Muscle layer of duodenum (tissue), 2 donors: ENCODE results near the gene ADM2.
"Not testable (repeated sequence)": the region's sequence is repeated elsewhere in the genome, so short reads cannot be mapped to it uniquely, and the experiment has no call there.

Experiments used
- H3K27ac ChIP-seq: one replicate; pipeline ENCODE4 v1.7.0; 2013; ENCODE audit warnings: mild to moderate bottlenecking, low read length
- H3K27me3 ChIP-seq: one replicate; pipeline ENCODE4 v1.7.0; 2013; ENCODE audit warnings: low read depth, mild to moderate bottlenecking, control low read depth, low read length
- H3K36me3 ChIP-seq, 2 donors: one replicate each; pipeline ENCODE4 v1.7.0; 2013; ENCODE audit warnings: low read length in 2 of 2, control low read depth in 1 of 2, mild to moderate bottlenecking in 1 of 2; ENCODE audit not compliant: insufficient read depth in 2 of 2, control insufficient read depth in 1 of 2
- H3K4me1 ChIP-seq, 2 donors: one replicate each; pipeline ENCODE4 v1.7.0; 2013; ENCODE audit warnings: low read length in 2 of 2, mild to moderate bottlenecking in 2 of 2, control low read depth in 1 of 2, moderate library complexity in 1 of 2; ENCODE audit not compliant: insufficient read depth in 2 of 2, control insufficient read depth in 1 of 2
- H3K4me3 ChIP-seq, 2 donors: one replicate each; pipeline ENCODE4 v1.7.0; 2013; ENCODE audit warnings: low read length in 2 of 2, low read depth in 1 of 2, mild to moderate bottlenecking in 1 of 2
- H3K9me3 ChIP-seq, 2 donors: one replicate each; pipeline ENCODE4 v1.7.0; 2013; ENCODE audit warnings: low read length in 2 of 2, control low read depth in 1 of 2, mild to moderate bottlenecking in 1 of 2; ENCODE audit not compliant: control insufficient read depth in 1 of 2
- donor health status: healthy.

The ADM2 gene

DNA sequence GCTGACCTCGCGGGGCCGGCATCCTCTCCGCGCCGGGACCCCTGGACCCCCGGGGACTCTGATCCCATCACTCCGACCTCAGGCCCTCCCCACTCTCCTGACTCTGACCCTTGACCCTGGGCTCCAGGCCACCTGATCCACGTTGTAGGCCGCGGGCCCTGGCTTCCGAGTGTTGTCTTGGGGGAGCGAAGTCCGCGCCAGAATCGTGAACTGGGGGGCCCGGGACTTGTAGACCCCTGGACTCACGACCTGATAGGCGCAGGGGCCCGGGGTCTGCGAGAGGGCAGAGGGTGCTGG, 49.2 kb downstream of the ADM2 start:
- peak overlapping the region; percentile 44 to 56 for H3K4me3 ChIP-seq
- H3K4me1 ChIP-seq, result peaks cover 4 to 48% of the 10 kb centered on the region in 2 donors
- H3K27me3 ChIP-seq, result no peaks in the 10 kb centered on the region
- H3K27ac ChIP-seq, result peak overlapping the region; percentile 98
- peaks cover 3% of the 10 kb centered on the region in 2 donors for H3K36me3 ChIP-seq
- no peaks in the 10 kb centered on the region for H3K9me3 ChIP-seq

DNA sequence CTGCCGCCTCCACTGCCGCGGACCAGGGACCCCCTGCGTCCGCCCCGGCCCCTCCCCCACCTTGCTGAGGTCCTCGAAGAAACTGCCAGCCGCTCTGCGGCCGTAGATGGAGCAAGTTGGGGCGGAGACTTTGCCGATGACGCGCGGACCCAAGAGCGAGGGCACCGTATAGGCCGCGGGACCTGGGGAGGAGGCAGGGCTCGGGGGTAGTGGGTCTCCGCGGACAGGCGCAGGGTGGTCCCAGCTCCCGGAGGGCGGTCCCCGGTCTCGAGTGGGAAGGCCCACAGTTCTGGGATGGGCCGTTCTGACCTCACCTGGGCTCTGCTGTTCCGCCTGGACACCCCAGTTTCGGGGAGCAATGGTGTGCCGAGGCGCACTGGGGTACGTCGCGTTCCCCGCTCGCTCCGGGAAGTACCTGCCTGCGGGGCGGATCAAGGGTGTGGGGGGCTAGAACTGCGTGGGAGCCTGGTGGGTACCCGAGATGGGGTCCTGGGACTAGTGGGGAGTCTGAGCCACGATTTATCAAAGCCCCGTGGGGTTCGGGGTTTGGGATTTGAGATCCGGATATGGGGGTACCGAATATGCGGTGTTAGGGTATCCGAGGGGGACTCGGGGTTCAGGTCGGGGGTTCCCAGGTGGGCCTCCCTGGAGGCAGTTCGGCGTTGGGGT, 49.7 kb downstream of the ADM2 start:
- Histone ChIP-seq H3K36me3 (peaks cover 3% of the 10 kb centered on the region in 2 donors), H3K9me3 (no peaks in the 10 kb centered on the region), H3K27me3 (no peaks in the 10 kb centered on the region), H3K27ac (peak overlapping the region; percentile 98), H3K4me3 (peak overlapping the region; percentile 56 to 61), H3K4me1 (peaks cover 4 to 48% of the 10 kb centered on the region in 2 donors)

DNA sequence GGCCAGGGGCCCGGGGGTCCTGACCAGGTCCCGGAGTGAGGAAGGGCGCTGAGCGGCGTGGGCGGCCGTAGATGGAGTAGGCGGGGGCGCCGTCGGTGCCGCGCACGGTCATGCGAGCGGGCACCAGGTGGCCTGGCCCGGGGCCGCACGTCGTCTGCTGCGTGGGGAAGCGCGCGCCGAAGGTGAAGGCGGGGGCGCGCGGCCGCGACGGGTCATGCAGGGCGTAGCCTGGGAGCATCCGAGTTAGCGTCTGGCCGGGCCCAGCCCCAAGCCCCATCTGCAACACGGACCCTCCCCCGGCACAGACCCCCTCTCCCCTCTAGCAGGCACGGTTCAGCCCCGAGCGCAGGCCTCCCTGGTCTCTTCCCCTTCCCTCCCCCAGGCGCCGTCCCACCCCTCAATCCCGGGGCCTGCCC, 50.2 kb downstream of the ADM2 start:
- H3K9me3 ChIP-seq, result no peaks in the 10 kb centered on the region
- no peaks in the 10 kb centered on the region for H3K27me3 ChIP-seq
- peaks cover 4 to 42% of the 10 kb centered on the region in 2 donors for H3K4me1 ChIP-seq
- peak overlapping the region; percentile 56 to 61 for H3K4me3 ChIP-seq
- peaks cover 3% of the 10 kb centered on the region in 2 donors for H3K36me3 ChIP-seq
- H3K27ac ChIP-seq, result peak overlapping the region; percentile 98

DNA sequence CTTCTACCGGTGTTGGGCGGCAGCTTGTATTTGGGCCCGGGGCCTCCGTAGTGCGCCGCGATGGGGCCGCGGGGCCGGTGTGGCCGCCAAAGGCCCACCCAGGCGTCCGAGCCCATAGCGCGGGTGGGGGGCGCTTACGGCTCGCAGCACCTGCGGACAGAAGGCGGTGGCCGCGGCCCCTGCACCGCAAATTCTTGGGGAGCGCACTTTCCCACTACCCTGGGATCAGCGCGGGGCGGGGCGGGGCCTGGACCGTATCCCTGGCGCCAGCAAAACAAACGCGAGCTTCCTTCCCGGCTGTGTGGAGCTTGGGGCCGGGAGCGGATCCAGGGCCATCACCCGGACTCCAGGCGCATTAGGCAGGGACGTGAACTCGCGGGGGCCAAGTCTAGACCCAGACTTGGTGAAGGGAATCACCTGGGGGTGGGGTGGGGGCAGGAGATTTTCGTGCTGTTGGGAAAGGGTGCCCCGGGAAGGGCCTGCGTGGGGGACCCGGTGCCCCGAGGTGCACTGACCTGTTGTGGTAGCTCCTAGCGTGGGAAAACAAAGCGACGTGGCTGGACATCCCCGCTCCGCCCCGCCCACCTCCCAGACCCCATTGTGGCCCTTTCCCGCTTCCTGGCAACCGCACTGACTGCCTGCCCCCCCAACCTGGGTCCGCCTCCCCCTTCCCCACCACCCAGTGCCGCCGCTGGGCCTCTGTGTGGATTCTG, 50.8 kb downstream of the ADM2 start:
- Histone ChIP-seq H3K27me3 (no peaks in the 10 kb centered on the region), H3K27ac (peak overlapping the region; percentile 56), H3K36me3 (peaks cover 3% of the 10 kb centered on the region in 2 donors), H3K4me3 (peak overlapping the region; percentile 56 to 61), H3K4me1 (peaks cover 4 to 37% of the 10 kb centered on the region in 2 donors), H3K9me3 (no peaks in the 10 kb centered on the region)

DNA sequence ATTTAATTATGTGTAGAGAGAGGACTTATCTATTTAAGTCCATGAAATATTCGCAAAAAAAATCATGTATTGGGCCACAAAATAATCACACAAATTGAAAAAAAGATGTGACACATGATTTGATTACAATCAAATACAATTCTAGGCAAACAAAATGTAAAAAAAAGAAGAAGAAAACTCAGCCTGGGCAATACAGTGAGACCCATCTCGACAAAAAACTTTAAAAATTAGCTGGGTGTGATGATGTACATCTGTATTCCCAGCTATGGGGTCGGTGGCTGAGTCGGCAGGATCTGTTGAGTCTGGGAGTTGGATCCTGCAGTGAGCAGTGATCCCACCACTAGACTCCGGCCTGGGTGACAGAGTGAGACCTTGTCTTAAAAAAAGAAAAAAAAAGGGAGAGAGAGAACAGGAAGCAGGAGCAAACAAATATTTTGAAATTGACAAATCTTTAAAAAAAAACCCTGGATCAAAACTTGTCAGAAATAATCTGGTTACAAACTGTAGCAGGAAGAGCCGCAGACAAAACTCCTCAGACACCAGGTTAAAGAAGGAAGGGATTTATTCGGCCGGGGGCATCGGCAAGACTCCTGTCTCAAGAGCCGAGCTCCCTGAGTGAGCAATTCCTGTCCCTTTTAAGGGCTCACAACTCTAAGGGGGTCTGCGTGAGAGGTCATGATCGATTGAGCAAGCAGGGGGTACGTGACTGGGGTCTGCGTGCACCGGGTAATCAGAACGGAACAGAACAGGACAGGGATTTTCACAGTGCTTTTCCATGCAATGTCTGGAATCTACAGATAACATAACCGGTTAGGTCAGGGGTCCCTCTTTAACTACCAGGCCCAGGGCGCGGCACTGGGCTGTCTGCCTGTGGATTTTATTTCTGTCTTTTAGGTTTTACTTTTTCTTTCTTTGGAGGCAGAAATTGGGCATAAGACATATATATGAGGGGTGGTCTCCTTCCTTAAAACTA, 51.8 kb downstream of the ADM2 start:
- Histone ChIP-seq H3K36me3 (peaks cover 3% of the 10 kb centered on the region in 2 donors), H3K27me3 (no peaks in the 10 kb centered on the region), H3K9me3 (no peaks in the 10 kb centered on the region), H3K4me3 (no peak overlapping the region), H3K4me1 (peaks cover 4 to 32% of the 10 kb centered on the region in 2 donors), H3K27ac (peak overlapping the region; percentile 56)

DNA sequence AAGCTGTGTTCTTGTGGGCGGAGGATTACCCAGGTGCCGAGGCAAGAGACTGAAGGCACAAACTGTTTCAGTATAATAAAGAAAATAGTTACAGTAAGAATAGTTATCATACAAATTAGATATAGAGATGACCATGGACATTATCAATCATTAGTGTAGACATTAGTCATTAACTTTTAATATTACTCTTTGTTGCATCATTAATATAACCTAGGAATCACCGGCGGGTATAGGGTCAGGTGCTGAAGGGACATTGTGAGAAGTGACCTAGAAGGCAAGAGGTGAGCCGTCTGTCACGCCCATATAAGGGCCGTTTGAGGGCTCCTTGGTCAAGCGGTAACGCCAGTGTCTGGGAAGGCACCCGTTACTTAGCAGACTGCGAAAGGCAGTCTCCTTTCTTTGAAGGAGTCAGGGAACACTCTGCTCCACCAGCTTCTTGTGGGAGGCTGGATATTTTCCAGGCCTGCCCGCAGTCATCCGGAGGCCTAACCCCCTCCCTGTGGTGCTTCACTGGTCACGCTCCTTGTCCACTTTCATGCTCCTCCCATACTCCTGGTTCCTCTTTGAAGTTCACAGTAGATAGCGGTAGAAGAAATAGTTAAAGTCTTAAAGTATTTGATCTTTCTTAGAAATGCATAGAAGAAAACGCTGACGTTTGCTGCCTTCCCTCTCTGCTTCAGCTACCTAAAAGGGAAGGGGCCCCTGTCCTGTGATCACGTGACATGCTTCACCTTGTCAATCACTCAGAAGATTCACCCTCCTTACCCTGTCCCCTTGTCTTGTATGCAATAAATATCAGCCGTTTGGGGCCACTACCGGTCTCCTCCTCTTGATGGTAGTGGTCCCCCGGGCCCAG, 52.7 kb downstream of the ADM2 start:
- not testable (repeated sequence) for H3K27ac ChIP-seq, H3K36me3 ChIP-seq, H3K27me3 ChIP-seq, H3K9me3 ChIP-seq, H3K4me3 ChIP-seq
- H3K4me1 ChIP-seq, result peaks cover under 1 to 32% of the 10 kb centered on the region in 2 donors

DNA sequence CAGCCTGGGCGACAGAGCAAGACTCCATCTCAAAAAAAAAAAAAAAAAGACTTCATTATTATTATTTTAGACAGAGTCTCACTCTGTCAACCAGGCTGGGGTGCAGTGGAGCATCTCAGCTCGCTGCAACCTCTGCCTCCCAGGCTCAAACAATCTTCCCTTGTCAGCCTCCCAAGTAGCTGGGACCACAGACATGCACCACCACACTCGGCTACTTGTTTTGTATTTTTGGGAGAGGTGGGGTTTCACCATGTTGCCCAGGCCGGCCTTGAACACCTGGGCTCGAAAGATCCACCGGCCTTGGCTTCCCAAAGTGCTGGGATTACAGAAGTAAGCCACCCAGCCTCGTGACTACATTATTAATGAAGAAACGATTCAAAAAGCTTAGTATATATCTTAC, 53.8 kb downstream of the ADM2 start:
- no peaks in the 10 kb centered on the region for H3K9me3 ChIP-seq
- H3K36me3 ChIP-seq, result peaks cover 0 to 1% of the 10 kb centered on the region in 2 donors
- peaks cover 5 to 26% of the 10 kb centered on the region in 2 donors for H3K4me1 ChIP-seq
- no peak overlapping the region for H3K27ac ChIP-seq
- H3K27me3 ChIP-seq, result no peaks in the 10 kb centered on the region
- no peak overlapping the region for H3K4me3 ChIP-seq
